ENCODE measurements around the gene DDX23.

- no peak for TF ChIP-seq CTCF (IDR thresholded peaks at IDR 0.05)
- TF ChIP-seq POLR2A (IDR thresholded peaks at IDR 0.05), result no peak
Measured at GRCh38 chr12:48901278-48901677, 49.3 kb upstream of the DDX23 start.
